ENCODE data around the gene ZNF214.
"Not testable (repeated sequence)": the region's sequence is repeated elsewhere in the genome, so short reads cannot be mapped to it uniquely, and the experiment has no call there.

The ZNF214 gene

GRCh38 chr11:6986487-6986886, 33.7 kb downstream of the ZNF214 start:
- no peak for FAIRE-seq

- no peak for FAIRE-seq
Observed at GRCh38 chr11:6979365-6979764, 40.8 kb downstream of the ZNF214 start.

GRCh38 chr11:6969854-6970253, 50.3 kb downstream of the ZNF214 start:
- FAIRE-seq: not testable (repeated sequence)

GRCh38 chr11:6968816-6969215, 51.3 kb downstream of the ZNF214 start:
- no peak for FAIRE-seq

GRCh38 chr11:6962673-6963072, 57.5 kb downstream of the ZNF214 start:
- no peak for FAIRE-seq

- FAIRE-seq: no peak
Observed at GRCh38 chr11:6962141-6962540, 58.0 kb downstream of the ZNF214 start.

- FAIRE-seq: not testable (repeated sequence)
Observed at GRCh38 chr11:6954248-6954647, 65.9 kb downstream of the ZNF214 start.

Data from colon (tissue), 2 donors.